ENCODE measurements around the gene FAM83G. TPM values are rescaled to one million over a fixed set of nuclear protein-coding genes. Genes with fewer than 3 reads are reported as not detected.
A peak's percentile ranks its signal among the peaks of the same experiment; 100 is the strongest.
"Not testable (repeated sequence)": the region's sequence is repeated elsewhere in the genome, so short reads cannot be mapped to it uniquely, and the experiment has no call there.

Gene FAM83G
- total RNA-seq, 2 experiments from 2014 or later: 5.0 to 10.4 TPM

DNA sequence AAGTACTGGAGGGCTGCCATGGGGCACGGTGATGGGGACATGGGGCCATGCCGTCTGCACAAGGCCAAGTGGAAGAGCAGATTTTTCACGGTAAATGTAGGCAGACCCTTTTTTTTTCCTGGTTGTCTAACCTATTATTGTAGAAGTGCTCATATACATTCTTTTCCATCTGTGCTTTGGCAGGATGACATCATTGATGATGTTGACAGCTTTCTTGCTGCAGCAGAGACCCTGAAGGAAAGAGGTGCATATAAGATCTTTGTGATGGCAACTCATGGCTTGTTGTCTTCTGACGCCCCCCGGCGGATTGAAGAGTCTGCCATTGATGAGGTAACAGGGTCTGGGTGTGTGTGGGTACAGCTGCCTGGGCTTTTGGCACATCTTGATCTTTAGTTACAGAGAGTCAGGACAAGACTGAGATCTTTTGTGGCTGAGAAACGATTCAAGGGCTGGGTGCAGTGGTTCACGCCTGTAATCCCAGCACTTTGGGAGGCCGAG lies 75.9 kb downstream of the FAM83G start:
- no TSS peak for BruUV-seq (replicated peaks)
- no peaks in the 10 kb centered on the region for H3K9me3 ChIP-seq (ENCODE audit: low read length)
- peaks cover 2% of the 10 kb centered on the region; the same call in 1 of the 2 replicates for H3K79me2 ChIP-seq (ENCODE audit: insufficient read depth, low read depth, low read length)
- H3K4me3 ChIP-seq (ENCODE audit: low read depth, low read length, poor library complexity, severe bottlenecking): no peak overlapping the region
- no peak overlapping the region for H3K4me2 ChIP-seq (ENCODE audit: low read length)
- POLR2A ChIA-PET: interaction anchor here (1.1 kb wide), 1 partner anchor 46 kb away, joined by 4 read pairs; no protein-coding TSS in a partner anchor
- no peak overlapping the region for H2AFZ ChIP-seq (ENCODE audit: low read length)
- intact Hi-C loops (cut with micrococcal nuclease; ENCODE audit: unreplicated experiment): no loop called here
- TF ChIP-seq EZH2phosphoT487 (IDR thresholded peaks at IDR 0.05; ENCODE audit: borderline replicate concordance, low read depth, low read length): no peak
- TF ChIP-seq, protein P1, sequence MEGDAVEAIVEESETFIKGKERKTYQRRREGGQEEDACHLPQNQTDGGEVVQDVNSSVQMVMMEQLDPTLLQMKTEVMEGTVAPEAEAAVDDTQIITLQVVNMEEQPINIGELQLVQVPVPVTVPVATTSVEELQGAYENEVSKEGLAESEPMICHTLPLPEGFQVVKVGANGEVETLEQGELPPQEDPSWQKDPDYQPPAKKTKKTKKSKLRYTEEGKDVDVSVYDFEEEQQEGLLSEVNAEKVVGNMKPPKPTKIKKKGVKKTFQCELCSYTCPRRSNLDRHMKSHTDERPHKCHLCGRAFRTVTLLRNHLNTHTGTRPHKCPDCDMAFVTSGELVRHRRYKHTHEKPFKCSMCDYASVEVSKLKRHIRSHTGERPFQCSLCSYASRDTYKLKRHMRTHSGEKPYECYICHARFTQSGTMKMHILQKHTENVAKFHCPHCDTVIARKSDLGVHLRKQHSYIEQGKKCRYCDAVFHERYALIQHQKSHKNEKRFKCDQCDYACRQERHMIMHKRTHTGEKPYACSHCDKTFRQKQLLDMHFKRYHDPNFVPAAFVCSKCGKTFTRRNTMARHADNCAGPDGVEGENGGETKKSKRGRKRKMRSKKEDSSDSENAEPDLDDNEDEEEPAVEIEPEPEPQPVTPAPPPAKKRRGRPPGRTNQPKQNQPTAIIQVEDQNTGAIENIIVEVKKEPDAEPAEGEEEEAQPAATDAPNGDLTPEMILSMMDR (conservative IDR thresholded peaks at IDR 0.05; ENCODE audit: low read length): no peak
- H3K4me1 ChIP-seq (ENCODE audit: insufficient read depth, low read length, poor library complexity, severe bottlenecking): peaks cover 20% of the 10 kb centered on the region
- DNase-seq (ENCODE audit: low spot score): no peak
- no peak overlapping the region for H3K27ac ChIP-seq (ENCODE audit: low read depth, low read length, poor library complexity, severe bottlenecking)
- no peaks in the 10 kb centered on the region for H3K9me2 ChIP-seq (ENCODE audit: insufficient read depth, low read length)
- H4K20me1 ChIP-seq (ENCODE audit: insufficient read depth, low read length): no peaks in the 10 kb centered on the region
- peaks cover 72% of the 10 kb centered on the region for H3K36me3 ChIP-seq (ENCODE audit: insufficient read depth, low read length)
- CTCF ChIA-PET (ENCODE audit: unreplicated experiment): no interaction called here

DNA sequence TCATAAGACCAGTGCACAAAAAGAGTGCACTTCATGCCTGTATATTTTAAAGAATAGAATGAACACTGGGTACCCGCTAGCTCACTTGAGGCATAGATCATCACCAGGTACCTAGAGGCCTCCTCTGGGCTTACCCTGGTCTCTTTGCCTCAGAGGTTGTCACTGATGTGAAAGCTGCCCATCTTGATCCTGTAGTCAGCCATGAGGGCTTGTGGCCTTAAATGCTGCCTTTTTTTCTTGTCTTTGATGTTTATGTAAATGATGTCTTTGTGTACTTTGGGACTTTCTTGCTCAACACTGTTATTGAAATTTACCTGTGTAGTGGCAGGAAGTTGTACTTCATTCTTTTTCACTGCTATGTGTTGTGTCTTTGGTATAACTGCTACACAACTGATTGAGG lies 79.4 kb downstream of the FAM83G start:
- TF ChIP-seq, protein P1 (conservative IDR thresholded peaks at IDR 0.05; ENCODE audit: low read length): no peak
- no peak for TF ChIP-seq EZH2phosphoT487 (IDR thresholded peaks at IDR 0.05; ENCODE audit: borderline replicate concordance, low read depth, low read length)
- POLR2A ChIA-PET: no interaction called here
- H2AFZ ChIP-seq (ENCODE audit: low read length): no peak overlapping the region
- peaks cover 18% of the 10 kb centered on the region; the same call in 1 of the 2 replicates for H3K79me2 ChIP-seq (ENCODE audit: insufficient read depth, low read depth, low read length)
- CTCF ChIA-PET (ENCODE audit: unreplicated experiment): no interaction called here
- DNase-seq (ENCODE audit: low spot score): peak; percentile 33
- H4K20me1 ChIP-seq (ENCODE audit: insufficient read depth, low read length): no peaks in the 10 kb centered on the region
- H3K4me3 ChIP-seq (ENCODE audit: low read depth, low read length, poor library complexity, severe bottlenecking): no peak overlapping the region
- peak overlapping the region; percentile 28; the same call in 1 of the 2 replicates for H3K4me2 ChIP-seq (ENCODE audit: low read length)
- BruUV-seq (replicated peaks): no TSS peak
- H3K27ac ChIP-seq (ENCODE audit: low read depth, low read length, poor library complexity, severe bottlenecking): peak overlapping the region; percentile 19
- intact Hi-C loops (cut with micrococcal nuclease; ENCODE audit: unreplicated experiment): no loop called here
- H3K9me2 ChIP-seq (ENCODE audit: insufficient read depth, low read length): no peaks in the 10 kb centered on the region
- H3K9me3 ChIP-seq (ENCODE audit: low read length): no peaks in the 10 kb centered on the region
- peaks cover 54% of the 10 kb centered on the region for H3K36me3 ChIP-seq (ENCODE audit: insufficient read depth, low read length)
- H3K4me1 ChIP-seq (ENCODE audit: insufficient read depth, low read length, poor library complexity, severe bottlenecking): peaks cover 52% of the 10 kb centered on the region

DNA sequence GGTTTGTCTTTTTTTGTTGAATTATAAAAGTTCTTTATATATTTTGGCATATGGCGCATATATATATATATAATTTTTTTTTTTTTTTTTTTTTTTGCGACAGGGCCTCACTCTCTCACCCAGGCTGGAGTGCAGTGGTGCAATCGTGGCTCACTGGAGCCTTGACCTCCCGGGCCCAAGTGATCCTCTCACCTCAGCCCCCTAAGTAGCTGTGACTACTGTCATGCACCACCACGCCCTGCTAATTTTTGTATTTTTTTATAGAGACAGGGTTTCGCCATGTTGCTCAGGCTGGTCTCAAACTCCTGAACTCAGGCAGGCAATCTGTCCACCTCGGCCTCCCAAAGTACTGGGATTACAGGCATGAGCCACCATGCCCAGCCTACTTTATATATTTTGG lies 82.0 kb downstream of the FAM83G start:
- peak overlapping the region; percentile 69 for H3K27ac ChIP-seq (ENCODE audit: low read depth, low read length, poor library complexity, severe bottlenecking)
- peak overlapping the region; percentile 41 for H3K4me3 ChIP-seq (ENCODE audit: low read depth, low read length, poor library complexity, severe bottlenecking)
- DNase-seq (ENCODE audit: low spot score): peak; percentile 33
- peaks cover 43% of the 10 kb centered on the region for H3K36me3 ChIP-seq (ENCODE audit: insufficient read depth, low read length)
- POLR2A ChIA-PET: interaction anchor here (1.0 to 1.1 kb wide), 2 partner anchors 19 to 23 kb away, joined by 4 read pairs; no protein-coding TSS in a partner anchor
- intact Hi-C loops (cut with micrococcal nuclease; ENCODE audit: unreplicated experiment); BruUV-seq (replicated peaks); CTCF ChIA-PET (ENCODE audit: unreplicated experiment); H4K20me1 ChIP-seq (ENCODE audit: insufficient read depth, low read length); H3K9me2 ChIP-seq (ENCODE audit: insufficient read depth, low read length); H3K9me3 ChIP-seq (ENCODE audit: low read length): not testable (repeated sequence)
- H2AFZ ChIP-seq (ENCODE audit: low read length): peak overlapping the region; percentile 49; the same call in 1 of the 2 replicates
- peaks cover 58% of the 10 kb centered on the region for H3K4me1 ChIP-seq (ENCODE audit: insufficient read depth, low read length, poor library complexity, severe bottlenecking)
- peaks cover 18% of the 10 kb centered on the region; the same call in 1 of the 2 replicates for H3K79me2 ChIP-seq (ENCODE audit: insufficient read depth, low read depth, low read length)
- peak overlapping the region; percentile 71 for H3K4me2 ChIP-seq (ENCODE audit: low read length)
